Renal cortical epithelial cell (primary cell): ENCODE data around the gene EPAS1. TPM values are rescaled to one million over a fixed set of nuclear protein-coding genes. Genes with fewer than 3 reads are reported as not detected.
A peak's percentile ranks its signal among the peaks of the same experiment; 100 is the strongest.

Experiments used
- DNase-seq: peaks from one replicate; pipeline ENCODE4 v3.0.0-alpha.2; 2011; ENCODE audit warnings: low read depth
- total RNA-seq: library from RNA; depleted of rRNA; stranded (reverse); fragments of >200 nt; gene quantifications from 2 replicates; pipeline ENCODE4 v1.2.3, GENCODE V29; 2014

EPAS1 gene
- total RNA-seq, 1 donor from 2014 or later: 124 TPM

DNA sequence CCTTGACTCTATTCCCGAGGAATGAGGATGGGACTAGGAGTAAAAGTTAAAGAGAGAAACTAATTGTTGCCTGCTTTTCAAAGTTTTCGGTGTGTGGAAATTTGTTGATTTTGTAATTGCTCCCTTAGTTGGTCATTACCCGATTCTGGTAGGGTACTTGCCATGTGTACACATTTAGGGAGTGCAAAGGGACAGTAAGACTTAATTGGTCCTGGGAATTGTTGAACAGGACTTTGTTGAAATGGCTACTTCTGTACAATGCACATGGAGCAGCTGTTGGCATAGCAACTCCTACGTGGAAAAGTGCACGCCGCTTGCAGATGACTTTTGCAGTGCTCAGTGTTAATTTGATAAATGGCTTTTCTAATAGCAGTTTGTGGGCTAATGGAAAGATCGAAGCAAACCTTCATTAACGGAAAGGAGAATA lies 22.9 kb downstream of the EPAS1 start:
- no peak for DNase-seq

GRCh38 chr2:46323730-46324129 lies 26.5 kb downstream of the EPAS1 start:
- no peak for DNase-seq

- peak; percentile 79 for DNase-seq
Observed at GRCh38 chr2:46325182-46325928, 28.1 kb downstream of the EPAS1 start.

- DNase-seq: peak; percentile 86
Observed at GRCh38 chr2:46326231-46326980, 29.2 kb downstream of the EPAS1 start.

DNA sequence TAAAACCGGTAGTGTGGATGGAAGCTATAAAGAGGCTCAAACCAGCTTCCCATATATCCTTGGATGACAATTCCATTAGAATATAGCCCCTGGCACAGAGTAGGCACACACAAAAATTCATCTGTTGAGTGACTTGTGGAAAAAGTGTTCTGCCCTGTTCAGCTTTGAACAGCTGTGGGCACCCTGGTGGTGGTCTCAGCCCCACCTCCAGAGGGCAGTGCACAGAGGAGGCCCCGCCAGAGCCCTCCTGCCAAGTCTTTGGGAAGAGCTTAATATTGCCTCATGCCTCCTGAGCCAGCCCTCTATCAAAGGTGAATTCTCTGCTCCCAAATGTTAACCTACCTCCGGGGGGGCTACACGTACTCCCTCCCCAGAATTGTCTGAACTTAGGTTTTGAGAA lies 30.4 kb downstream of the EPAS1 start:
- no peak for DNase-seq

GRCh38 chr2:46328291-46328690 lies 31.1 kb downstream of the EPAS1 start:
- DNase-seq: no peak

GRCh38 chr2:46328829-46329228 lies 31.6 kb downstream of the EPAS1 start:
- DNase-seq: no peak

- DNase-seq: no peak
Observed at GRCh38 chr2:46329340-46329739, 32.1 kb downstream of the EPAS1 start.

DNA sequence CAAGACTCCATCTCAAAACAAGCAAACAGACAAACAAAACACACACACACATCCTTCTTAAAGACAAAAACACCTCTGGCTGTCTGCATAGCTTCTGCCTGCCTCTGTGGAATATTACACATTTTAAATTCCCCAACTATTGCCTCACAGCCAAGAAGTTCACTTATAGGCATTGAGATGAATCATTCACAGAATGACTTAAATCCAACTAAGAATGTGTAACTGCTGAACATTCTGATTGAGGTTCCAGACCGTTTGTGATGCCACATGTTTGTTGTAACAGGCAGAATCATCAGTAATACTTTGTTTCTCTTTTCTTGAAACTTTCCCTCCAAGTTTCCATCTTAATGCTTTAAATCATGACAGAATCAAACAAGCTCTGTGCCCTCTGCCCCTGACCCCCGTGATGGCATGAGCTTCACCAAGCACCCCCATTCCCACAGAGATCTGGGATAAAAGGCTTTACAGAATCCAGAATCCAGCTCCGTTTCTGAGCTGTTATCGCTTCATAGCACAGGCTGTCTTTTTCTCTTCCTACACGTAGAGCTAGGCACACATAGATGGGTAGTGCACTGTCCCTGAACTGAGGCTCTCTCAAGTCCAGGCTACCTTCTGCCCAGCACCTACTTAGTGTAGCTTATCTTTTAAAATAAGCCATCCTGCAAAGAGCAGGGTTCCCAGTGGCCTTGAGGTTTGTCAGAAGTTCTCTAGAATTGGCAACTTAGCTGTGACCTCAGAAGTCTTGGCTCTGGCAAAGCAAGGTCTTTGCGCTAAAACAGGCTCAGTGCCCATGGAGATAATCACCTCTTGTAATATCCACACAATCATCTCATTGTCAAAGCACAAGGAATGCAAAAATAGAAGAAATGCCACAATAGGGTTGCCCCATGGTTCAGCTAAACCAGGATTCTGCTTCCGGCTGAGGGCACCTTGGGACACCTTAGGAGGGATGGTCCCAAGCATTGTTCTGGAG lies 32.9 kb downstream of the EPAS1 start:
- peak; percentile 100 for DNase-seq

DNA sequence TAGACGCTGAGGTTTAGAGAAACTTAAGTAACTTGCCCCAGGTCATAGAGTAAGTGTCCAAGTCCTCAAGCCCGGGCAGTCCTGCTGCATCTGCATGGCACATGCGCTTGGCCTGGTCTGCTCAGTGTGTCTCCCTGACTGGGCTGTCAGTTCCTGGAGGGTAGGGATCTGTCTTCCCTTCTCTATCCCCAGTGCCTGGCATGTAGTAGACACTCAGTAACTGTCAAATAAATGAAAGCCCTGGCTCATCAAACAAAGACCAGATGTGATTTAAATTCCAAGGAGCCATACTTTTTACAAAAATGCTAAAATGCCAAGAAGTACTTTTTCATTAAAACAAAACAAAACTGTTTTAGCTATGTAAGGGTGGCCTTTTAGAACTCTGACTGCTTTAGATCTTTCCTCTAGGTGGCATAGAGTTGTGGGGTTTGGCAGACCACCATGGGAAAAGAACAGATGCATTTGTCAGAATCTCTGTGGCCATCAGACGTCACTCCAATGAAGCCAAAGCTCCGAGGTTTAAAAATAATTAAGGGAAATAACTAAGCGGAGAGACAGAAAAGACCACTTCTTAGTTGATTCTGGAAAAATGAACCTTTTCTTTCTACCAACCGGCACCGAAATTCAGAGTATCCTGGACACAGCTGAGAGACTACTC lies 34.0 kb downstream of the EPAS1 start:
- no peak for DNase-seq

DNA sequence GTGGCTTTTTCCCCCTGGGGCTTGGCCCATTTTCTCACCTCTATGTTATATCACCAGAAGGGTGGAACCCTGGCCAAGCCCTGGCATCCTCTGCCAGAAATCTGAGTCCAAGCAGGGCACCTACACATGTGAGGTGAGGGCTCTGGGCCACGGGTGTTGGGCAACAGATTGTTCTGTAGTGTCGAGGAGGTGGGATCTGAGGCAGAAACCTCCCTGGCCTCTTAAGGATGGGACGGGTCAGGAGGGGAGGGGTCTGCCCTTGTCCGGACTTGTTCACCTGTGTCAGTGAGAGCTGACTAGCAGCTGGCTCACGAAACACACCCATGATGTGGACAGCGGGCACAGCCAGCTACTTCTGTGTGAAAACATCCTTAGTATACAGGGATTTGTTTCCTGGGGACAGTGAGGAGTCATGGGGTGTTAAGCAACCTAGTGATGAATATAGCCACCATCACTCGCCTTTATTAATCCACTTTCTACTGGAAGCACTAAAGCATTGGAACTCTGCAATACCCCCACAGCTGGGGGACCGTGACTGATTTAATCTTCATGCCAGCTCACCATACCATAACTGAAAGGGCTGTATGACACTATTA lies 35.6 kb downstream of the EPAS1 start:
- peak; percentile 55 for DNase-seq

DNA sequence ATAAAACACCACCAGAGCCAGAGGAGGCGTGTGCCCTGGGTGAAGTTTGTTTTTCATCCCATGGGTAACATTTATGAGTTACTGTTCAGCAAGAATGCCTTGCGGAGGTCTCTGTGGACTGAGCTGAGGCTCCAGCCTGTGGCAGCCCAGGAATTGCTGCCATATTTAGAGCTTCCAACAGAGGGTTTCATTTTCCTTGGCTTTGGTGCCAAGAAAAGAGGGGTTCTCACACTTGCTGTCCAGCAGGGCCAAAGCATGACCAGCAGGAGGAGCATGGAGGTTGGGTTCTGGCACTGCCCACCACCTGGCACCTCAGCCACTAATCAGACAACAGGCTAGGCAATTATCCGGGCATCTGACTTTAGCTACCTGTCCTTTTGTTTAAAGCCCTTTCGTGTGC lies 36.7 kb downstream of the EPAS1 start:
- DNase-seq: no peak

GRCh38 chr2:46334389-46335271 lies 37.4 kb downstream of the EPAS1 start:
- peak; percentile 81 for DNase-seq

GRCh38 chr2:46335391-46336282 lies 38.4 kb downstream of the EPAS1 start:
- peak; percentile 41 for DNase-seq

DNA sequence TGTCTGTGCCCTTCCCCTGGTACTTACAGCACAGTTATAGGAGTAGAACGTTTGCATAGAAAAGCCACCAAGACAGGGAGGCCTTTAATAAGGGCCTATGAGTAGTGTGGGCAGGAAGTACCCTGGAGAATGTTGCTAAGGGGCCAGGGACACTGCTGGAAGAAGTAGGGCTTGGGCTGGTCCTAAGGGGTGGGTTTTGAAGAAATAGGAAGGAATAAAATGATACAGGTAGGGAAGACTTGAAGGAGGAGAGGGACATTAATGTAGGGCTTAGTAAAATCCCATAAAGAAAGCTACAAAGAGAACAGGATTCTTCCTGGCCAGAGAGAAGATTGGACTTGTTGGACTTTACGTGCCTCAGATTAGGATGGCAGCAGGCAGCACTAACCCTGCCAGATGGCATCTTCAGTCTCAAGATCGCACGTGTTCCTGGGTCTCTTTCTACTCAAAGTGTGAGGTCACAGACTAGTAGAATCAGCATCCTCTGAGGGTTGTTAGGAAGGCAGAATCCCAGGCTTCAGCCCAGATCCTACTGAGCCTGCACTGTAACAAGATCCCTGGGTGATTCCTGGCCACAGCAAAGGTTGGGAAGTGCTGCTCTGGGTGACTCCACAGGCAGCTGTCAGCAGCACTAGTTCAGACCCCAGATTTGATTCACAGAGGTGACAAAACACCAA lies 39.2 kb downstream of the EPAS1 start:
- DNase-seq: no peak

DNA sequence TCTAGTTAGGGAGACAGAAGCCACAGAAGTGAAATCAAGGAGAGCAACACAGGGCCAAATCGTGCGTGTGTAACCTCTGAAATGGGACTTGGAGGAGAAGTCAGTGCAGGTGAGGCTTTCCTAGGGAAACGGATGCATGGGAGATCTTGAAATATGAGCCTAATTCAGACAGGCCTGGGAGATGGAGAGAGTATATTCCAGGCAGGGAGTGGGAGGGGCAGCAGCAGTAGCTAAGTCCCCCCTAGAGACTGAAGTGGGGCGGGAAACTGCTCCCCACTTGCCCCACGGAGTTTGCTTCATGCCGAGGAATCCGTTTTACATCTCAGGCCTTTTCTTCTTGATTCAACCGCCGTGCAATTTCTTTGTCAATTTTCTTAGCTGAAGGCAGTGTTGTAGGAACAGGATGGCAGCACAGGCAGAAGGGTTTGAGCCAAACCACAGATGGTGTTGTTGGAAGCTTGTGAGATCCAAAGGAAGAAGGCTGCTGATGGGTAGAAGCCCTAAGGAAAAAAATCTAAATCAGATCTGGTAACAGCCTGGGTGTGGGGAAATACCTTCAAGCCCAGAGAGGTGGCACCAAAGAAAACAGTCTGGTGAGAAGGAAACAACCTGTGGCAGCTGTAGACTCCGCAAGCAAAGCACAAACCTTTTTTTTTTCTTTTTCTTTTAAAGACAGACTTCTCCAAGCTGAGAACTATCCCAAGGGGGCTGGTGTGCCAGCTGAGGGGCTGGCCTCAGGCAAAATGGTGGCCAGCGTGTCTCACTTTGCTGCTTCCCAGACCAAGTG lies 40.2 kb downstream of the EPAS1 start:
- DNase-seq: no peak

GRCh38 chr2:46338674-46339073 lies 41.5 kb downstream of the EPAS1 start:
- no peak for DNase-seq

- DNase-seq: no peak
Observed at GRCh38 chr2:46339200-46339599, 42.0 kb downstream of the EPAS1 start.
